Muscle of arm (tissue), 14 donors: ENCODE data around the gene DSEL. TPM values are rescaled to one million over a fixed set of nuclear protein-coding genes. Genes with fewer than 3 reads are reported as not detected.

Source experiments
- DNase-seq: peaks from one replicate; pipeline ENCODE4 v3.0.0-alpha.2; 2013
- long read RNA-seq, 11 donors: transcript quantifications; one replicate each; lab custom pipeline, GENCODE V29; 2026
- polyA plus RNA-seq, 12 donors: library from polyadenylated mRNA; unstranded; fragments of 120-200 nt; gene quantifications; one replicate each; pipeline ENCODE4 v1.2.1, GENCODE V29; 2013; ENCODE audit not compliant: insufficient read length in 12 of 12

The DSEL gene
- 10 to 100 TPM in 11 of 12 donors, 1 to 10 TPM in 1; 8.9 to 71.9 (median 13.0) TPM for polyA plus RNA-seq
- long read RNA-seq, donor 1, full-length matches to known transcripts, result 8 of 13 reads
- long read RNA-seq, donor 1, partial matches to known transcripts, result 5 of 13 reads
- long read RNA-seq, donor 1, other reads (novel, unspliced or antisense), result 0 of 13 reads
- long read RNA-seq, donor 2, full-length matches to known transcripts, result 10 of 10 reads
- long read RNA-seq, donor 2, partial matches to known transcripts, result 0 of 10 reads
- long read RNA-seq, donor 2, other reads (novel, unspliced or antisense), result 0 of 10 reads
- long read RNA-seq, donor 3, full-length matches to known transcripts, result 1 of 1 reads
- long read RNA-seq, donor 3, partial matches to known transcripts, result 0 of 1 reads
- long read RNA-seq, donor 3, other reads (novel, unspliced or antisense), result 0 of 1 reads
- long read RNA-seq, donor 4, full-length matches to known transcripts, result 2 of 2 reads
- long read RNA-seq, donor 4, partial matches to known transcripts, result 0 of 2 reads
- long read RNA-seq, donor 4, other reads (novel, unspliced or antisense), result 0 of 2 reads
- long read RNA-seq, donor 5, full-length matches to known transcripts, result 13 of 13 reads
- long read RNA-seq, donor 5, partial matches to known transcripts, result 0 of 13 reads
- long read RNA-seq, donor 5, other reads (novel, unspliced or antisense), result 0 of 13 reads
- long read RNA-seq, donor 6, full-length matches to known transcripts, result 5 of 5 reads
- long read RNA-seq, donor 6, partial matches to known transcripts, result 0 of 5 reads
- long read RNA-seq, donor 6, other reads (novel, unspliced or antisense), result 0 of 5 reads
- long read RNA-seq, donor 7, full-length matches to known transcripts, result 2 of 2 reads
- long read RNA-seq, donor 7, partial matches to known transcripts, result 0 of 2 reads
- long read RNA-seq, donor 7, other reads (novel, unspliced or antisense), result 0 of 2 reads
- long read RNA-seq, donor 8, full-length matches to known transcripts, result 12 of 12 reads
- long read RNA-seq, donor 8, partial matches to known transcripts, result 0 of 12 reads
- long read RNA-seq, donor 8, other reads (novel, unspliced or antisense), result 0 of 12 reads
- long read RNA-seq, donor 9, full-length matches to known transcripts, result 10 of 10 reads
- long read RNA-seq, donor 9, partial matches to known transcripts, result 0 of 10 reads
- long read RNA-seq, donor 9, other reads (novel, unspliced or antisense), result 0 of 10 reads
- long read RNA-seq, donor 10, full-length matches to known transcripts, result 3 of 3 reads
- long read RNA-seq, donor 10, partial matches to known transcripts, result 0 of 3 reads
- long read RNA-seq, donor 10, other reads (novel, unspliced or antisense), result 0 of 3 reads
- long read RNA-seq, donor 11, full-length matches to known transcripts, result 5 of 5 reads
- long read RNA-seq, donor 11, partial matches to known transcripts, result 0 of 5 reads
- long read RNA-seq, donor 11, other reads (novel, unspliced or antisense), result 0 of 5 reads

GRCh38 chr18:67516539-67517443 lies at the start of gene DSEL:
Gene DSEL (minus strand): TSS chr18:67516720. CDS start chr18:67514608, 2,112 bp downstream.
- peak; percentile 95 for DNase-seq

GRCh38 chr18:67553437-67553836 lies 36.9 kb upstream of the DSEL start:
- DNase-seq, result no peak

DNA sequence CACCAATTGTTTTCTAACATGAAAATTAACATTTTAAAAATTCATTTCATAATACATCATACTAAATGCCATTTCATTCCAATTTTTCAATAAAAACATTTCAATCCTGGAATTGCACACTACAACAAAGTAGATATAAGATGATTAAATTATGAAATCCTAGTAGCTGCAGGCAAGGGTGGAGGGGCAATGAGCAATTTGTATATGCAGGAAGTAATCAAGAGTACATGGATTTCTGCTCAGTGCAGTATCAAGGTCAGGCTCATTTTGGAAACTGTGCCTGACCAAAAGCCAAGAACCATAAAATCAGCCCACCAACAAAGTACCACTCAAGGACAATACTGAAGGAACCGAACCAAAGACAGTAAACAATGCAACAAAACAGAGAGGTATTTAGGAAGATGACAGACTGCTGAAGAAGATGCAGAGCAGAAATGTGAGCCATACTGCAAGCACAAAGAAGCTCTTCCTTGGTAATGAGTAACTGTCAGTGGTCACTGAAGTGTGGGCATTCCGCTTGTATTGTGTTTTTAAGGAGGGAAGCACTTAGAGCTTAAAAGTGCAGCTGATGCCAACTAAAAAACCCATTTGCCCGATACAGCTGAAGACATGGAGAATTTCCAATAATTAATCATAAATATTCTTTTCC lies 34.5 kb upstream of the DSEL start:
- no peak for DNase-seq

GRCh38 chr18:67549946-67550345 lies 33.4 kb upstream of the DSEL start:
- DNase-seq, result no peak

- no peak for DNase-seq
Measured at GRCh38 chr18:67545681-67546080, 29.2 kb upstream of the DSEL start.

- DNase-seq, result no peak
Measured at GRCh38 chr18:67540559-67540958, 24.0 kb upstream of the DSEL start.

DNA sequence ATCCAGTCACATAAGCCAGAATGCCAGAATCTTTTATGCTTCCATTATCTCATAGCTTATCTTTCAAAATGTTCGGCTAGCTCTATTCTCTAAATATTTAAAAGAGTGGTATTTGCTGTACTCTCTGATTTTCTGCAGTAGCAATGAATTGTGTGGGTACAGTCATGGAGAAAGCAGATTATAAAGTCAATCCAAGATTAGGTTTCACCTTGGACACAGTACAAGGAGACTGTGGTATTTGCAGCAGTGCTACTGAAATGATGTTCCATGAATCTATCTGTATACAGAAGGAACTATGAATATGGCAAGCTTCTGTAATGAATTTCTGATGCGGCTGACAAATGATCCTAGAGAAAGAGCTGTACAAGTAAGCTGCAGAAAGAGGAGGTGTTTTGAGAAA lies 15.4 kb upstream of the DSEL start:
- no peak for DNase-seq

GRCh38 chr18:67525328-67526099 lies 9.0 kb upstream of the DSEL start:
- DNase-seq, result peak; percentile 95

DNA sequence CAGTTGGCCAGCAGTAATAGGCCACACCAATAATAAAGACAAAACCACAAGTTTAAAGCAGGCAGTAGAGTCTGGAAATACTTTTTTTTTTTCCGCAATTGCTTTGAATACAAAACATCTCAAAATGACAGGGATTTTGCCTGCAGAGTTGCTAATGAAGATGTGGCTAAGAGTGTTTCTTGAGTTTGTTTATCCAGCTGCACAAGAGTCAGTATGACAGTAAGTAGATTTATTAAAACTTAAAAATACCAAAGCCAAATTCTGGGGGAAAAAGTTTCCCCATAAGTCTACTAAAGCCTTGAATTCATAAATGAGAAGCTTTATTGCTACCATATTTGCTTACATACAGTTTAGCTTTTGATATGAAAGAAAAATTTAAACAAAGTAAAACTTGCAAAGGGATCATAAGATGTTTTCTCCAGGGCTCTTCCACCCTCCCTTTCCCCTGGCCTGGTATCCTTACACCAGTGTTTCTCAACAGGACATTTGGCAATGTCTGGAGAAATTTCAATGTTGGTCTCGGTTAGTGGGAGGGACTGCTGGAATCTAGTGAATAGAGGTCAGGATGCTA lies 3.9 kb upstream of the DSEL start:
- DNase-seq, result peak; percentile 55

DNA sequence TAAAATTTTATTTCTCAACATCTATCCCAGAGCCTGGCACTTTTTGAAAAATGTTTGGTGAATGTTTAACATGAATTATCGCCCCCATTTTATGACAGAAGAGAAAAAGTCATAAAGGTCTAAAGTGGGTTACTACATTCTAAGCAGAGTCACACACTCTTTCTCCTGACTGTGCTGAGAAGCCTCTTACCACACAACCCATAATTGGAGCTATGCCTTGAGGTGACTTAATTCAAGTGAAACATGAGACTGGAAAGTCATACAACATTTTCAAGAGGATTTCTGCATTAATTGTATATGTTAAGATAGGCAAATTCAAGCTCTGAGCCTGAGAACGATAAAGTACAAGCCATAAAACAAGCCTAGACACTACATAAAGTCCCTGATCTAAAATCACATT lies 3.1 kb upstream of the DSEL start:
- DNase-seq, result peak; percentile 42

DNA sequence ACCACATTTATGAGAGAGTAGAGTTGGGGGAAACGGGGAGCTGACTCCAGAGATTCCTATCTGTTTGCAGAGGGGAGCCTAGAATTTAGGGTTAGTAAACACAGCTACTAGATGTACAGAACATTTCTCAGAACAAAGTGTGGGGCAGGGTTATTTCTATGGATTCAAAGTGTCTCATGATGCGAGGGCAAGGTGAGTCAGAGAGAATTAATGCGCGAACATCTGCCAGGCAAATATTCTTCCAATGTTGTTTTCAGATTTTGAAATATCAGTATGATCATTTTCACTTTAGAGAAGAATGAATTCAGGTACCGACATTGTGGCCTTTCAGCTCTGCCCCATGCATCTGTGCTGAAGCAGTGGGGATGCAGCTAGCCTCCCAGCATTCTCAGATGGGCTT lies 2.0 kb upstream of the DSEL start:
- no peak for DNase-seq

GRCh38 chr18:67517444-67517765 lies 885 bp upstream of the DSEL start:
- DNase-seq, result no peak

DNA sequence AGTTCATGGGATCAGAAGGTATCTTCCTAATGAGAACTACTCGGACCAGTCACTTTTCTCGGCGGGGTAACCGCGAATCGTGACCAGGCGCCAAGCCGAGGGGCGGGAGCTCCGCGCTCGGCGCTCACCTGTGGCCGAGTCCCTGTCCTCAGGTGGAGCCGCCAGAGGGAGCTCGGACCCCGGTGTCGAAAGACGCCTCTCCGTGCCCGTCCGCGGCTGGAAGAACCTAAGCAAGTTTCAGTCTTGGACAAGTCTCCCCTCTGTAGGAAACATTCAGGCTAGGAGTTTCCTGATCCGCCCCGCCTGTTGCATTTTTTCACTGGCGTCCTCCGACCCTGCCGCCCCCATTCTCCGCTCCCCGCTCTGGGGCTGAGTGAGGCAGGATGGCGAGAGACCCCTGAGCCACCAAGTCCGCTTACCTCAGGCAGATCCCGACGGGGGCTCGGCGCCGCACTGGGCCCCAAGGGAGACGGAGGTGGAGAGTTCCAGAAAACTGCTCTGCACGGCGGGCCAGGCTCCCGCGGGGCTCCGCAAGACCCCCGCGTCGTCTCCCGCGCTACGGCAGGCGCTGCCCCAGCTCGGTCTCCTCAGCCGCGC lies 480 bp downstream of the DSEL start:
- peak; percentile 91 for DNase-seq

DNA sequence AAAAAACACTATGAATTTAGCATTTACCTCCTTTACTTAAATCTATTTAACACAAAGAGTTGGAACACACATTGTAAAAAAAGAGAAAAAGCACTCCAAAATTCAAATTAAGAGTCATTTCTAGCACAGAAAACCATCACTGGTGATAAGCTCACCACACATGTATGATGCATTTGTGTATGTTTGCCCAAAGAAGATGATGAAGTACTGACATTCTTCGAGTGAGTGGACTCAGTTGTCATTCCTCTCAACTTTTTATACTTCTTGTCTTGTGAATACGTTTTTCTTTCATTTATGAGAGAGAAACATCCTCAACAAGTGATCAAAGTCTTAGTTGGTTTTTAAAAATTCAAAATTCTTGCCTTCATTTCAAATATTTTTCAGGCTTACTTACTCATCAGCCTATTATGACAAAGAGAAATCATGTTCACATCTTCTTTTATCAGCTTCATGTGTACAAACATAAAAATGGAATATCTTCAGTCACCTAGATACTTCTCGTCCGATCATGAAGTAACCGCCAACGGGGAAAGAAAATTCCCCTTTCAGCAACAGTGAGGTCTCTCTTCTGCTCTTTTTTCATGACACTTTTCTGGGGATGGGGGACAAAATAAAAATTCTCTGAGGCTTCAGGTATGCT lies 1.5 kb downstream of the DSEL start:
- DNase-seq, result peak; percentile 27

- DNase-seq, result no peak
Measured at GRCh38 chr18:67514465-67514864, 2.1 kb downstream of the DSEL start.

GRCh38 chr18:67513280-67513679 lies 3.2 kb downstream of the DSEL start:
- no peak for DNase-seq

DNA sequence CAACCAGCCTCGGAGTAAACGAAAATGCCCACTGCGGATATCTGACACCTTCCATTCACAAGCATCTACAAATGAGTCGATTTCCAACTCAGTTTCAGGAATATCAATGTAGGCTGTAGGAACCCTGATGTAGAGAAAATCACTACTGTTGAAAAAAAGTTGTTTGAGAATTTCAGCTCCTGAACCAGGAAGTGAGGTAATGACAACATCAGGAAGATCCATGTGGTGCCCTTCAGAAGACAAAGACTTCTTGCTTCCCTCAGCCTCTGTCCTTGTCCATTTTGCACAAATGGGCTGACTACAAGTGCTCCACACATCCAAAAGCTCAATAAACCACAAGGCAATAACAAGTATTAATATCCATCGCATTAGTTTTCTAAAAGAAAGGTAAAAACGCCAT lies 4.7 kb downstream of the DSEL start:
- DNase-seq, result no peak

DNA sequence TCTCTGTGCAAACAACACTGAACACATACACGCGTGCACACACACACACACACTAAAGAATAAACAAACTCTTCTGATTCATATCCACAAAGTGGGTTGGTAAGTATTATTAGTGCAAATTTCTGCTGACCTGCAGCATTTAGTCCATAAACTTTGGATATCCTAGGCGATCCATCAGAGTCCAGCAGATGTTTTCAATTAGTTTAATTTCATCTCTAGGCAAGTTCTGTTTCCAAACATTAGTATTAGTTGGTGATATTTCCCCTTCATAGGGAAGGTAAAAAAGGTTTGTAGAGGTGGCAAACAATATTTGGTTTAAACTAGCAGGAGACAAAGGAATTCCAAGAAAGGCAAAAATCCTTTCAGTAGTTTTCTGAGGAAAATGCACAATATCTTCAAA lies 5.7 kb downstream of the DSEL start:
- no peak for DNase-seq
